T47D (cell line): ENCODE data around the gene TBC1D4.
"Not testable (repeated sequence)": the region's sequence is repeated elsewhere in the genome, so short reads cannot be mapped to it uniquely, and the experiment has no call there.

Experiments used
- DNase-seq, 2 experiments: peaks; one replicate each; pipeline versions ENCODE4 v3.0.0 to v3.0.0-alpha.2; 2011 to 2012; ENCODE audit warnings: low read depth in 1 of 2, low spot score in 1 of 2
- JUND ChIP-seq: IDR thresholded peaks from 2 replicates; pipeline ENCODE4 v1.6.1; 2012; ENCODE audit warnings: low read depth
- in situ Hi-C: cut with HindIII; loops from 2 replicates; pipeline ENCODE4 v1.10.0; 2016; ENCODE audit warnings: low sequenced_read_pairs, low pct_unique_long_range_greater_than_20kb

Gene TBC1D4

GRCh38 chr13:75460644-75461043 lies 21.3 kb downstream of the TBC1D4 start:
- TF ChIP-seq JUND, result no peak
- in situ Hi-C loops, result no loop called here
- DNase-seq, result no peak

DNA sequence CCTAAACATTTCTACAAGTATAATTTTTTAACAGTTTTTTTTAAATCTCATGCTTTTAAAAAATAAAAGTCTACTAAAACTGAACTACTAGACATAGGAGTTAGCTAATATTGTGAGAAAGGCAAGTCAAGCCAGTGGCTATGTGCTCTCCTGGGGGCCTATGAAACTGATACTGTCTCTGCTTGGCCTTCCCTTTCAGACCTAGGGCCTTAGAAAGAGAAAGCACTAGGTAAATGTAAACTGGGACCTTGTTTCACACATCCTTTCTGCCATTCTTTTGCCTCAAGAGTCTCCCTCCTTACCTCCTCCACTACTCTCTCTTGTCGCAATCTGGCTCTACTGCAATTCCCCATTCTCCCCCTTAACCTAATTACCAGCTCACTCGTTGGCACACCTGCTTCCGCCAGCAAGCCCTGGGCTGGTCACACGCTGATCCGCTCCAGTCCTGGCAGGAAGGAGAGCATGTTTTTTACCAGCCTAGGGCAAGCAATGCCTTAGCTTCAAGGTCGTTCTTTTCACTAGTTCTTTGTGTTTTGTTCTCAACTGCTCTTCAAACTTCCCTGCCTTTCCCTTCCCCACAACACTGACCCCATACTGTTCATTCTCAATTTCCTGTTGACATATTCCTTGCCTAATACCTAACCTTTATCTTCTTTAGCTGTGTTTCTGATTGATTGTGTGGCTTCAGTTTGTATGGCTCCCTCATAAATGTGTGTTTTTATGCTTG lies 23.1 kb downstream of the TBC1D4 start:
- in situ Hi-C loops, result no loop called here
- TF ChIP-seq JUND, result no peak
- no peak for DNase-seq

GRCh38 chr13:75455962-75456361 lies 26.0 kb downstream of the TBC1D4 start:
- DNase-seq, result no peak
- in situ Hi-C loops, result no loop called here
- TF ChIP-seq JUND, result no peak

DNA sequence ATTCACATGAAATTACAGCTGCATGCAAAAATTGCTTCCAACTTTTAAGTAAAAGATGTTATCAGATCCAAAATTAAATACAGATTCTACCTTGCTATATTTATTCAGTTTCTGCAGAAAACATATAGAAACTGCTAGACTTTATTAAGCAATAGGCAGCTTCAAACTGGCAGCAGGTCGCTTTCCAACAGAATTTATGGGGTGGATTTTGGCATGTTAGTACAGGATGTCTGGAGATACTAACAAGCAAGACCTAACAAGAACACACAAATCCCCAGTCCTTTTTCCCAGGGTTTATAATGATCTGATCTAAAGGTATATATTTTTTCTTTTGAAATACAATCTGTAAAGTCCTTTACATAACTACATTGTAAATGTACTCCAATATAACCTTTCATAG lies 27.5 kb downstream of the TBC1D4 start:
- in situ Hi-C loops, result no loop called here
- TF ChIP-seq JUND, result no peak
- DNase-seq, result no peak

GRCh38 chr13:75452564-75452963 lies 29.4 kb downstream of the TBC1D4 start:
- DNase-seq, result no peak
- no peak for TF ChIP-seq JUND
- in situ Hi-C loops, result no loop called here

DNA sequence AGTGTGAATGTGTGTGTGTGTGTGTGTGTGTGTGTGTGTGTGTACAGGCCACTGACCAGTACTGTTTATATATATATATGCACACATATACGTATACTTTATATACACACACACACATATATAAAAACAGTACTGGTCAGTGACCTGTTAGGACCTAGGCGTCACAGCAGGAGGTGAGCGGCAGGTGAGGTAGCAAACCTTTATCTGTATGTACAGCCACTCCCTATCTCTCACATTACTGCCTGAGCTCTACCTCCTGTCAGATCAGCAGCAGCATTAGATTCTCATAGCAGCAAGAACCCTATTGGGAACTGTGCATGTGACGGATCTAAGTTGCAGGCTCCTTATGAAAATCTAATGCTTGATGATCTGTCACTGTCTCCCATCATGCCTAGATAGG lies 34.5 kb downstream of the TBC1D4 start:
- in situ Hi-C loops, result no loop called here
- no peak for TF ChIP-seq JUND
- DNase-seq, result no peak

DNA sequence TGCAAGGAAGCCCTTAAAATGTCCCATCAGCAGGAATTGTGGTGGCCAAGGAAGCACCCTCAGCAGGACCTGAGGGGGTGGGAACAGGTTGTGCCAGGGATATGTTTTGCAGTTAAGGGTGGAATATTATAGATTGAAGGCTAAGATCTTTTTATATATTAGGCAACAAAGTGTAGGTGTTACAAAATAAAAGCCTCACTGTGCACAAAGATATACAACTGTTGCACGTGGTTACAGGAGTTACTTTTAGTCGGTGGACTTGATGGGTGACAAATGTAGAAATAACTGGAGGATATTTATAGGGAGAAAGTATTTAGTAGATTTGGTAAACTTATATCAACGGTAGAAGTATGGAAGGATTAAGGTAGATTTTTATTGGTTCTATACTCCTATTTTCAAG lies 35.1 kb downstream of the TBC1D4 start:
- in situ Hi-C loops, result no loop called here
- TF ChIP-seq JUND, result no peak
- no peak for DNase-seq

GRCh38 chr13:75445717-75446499 lies 36.1 kb downstream of the TBC1D4 start:
- DNase-seq, result no peak
- no peak for TF ChIP-seq JUND
- in situ Hi-C loops, result no loop called here

GRCh38 chr13:75444016-75444415 lies 38.0 kb downstream of the TBC1D4 start:
- no peak for DNase-seq
- in situ Hi-C loops, result no loop called here
- no peak for TF ChIP-seq JUND

- in situ Hi-C loops, result no loop called here
- no peak for TF ChIP-seq JUND
- DNase-seq, result no peak
Observed at GRCh38 chr13:75443356-75443958, 38.5 kb downstream of the TBC1D4 start.

DNA sequence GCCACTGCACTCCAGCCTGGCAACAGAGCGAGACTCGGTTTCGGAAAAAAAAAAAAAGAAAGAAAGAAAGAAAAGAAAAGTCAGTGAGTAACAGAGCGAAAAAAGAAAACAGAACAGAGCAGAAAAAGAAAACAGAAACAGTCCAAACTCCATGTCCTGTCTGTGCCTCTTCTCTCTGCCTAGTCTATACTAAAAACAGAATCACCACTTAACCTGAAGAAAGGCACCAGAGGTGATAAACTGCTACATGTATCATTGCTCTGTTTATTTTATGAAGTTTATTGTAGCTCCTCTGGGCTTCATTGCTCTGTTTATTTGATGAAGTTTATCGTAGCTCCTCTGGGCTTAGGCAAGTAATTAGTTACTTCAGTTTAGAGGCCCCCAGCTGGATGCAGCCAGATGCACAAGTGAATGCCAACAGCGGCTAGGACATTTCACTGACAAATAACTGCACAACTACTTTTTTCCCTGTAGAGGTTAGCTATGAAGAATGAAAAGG lies 39.2 kb downstream of the TBC1D4 start:
- no peak for TF ChIP-seq JUND
- DNase-seq, result no peak
- in situ Hi-C loops, result no loop called here

DNA sequence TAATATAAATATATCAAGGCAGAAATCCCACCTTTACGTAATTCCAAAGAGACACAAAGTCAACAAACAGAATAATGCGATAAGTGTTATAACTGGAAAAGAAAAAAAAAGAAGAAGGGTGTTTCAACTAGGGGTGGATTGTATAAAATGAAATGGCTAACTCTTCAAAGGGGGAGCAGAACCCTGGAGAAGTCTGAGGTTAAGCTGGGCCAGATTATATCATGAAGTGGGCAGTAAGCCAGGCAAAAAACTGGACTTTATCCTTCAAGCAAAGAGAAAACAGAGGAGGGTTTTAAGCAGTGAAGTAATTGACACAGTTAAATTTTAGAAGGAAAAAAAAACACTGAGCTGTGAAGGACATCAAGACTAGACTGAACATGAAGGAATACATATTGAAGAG lies 41.9 kb downstream of the TBC1D4 start:
- DNase-seq, result no peak
- in situ Hi-C loops, result no loop called here
- TF ChIP-seq JUND, result no peak

DNA sequence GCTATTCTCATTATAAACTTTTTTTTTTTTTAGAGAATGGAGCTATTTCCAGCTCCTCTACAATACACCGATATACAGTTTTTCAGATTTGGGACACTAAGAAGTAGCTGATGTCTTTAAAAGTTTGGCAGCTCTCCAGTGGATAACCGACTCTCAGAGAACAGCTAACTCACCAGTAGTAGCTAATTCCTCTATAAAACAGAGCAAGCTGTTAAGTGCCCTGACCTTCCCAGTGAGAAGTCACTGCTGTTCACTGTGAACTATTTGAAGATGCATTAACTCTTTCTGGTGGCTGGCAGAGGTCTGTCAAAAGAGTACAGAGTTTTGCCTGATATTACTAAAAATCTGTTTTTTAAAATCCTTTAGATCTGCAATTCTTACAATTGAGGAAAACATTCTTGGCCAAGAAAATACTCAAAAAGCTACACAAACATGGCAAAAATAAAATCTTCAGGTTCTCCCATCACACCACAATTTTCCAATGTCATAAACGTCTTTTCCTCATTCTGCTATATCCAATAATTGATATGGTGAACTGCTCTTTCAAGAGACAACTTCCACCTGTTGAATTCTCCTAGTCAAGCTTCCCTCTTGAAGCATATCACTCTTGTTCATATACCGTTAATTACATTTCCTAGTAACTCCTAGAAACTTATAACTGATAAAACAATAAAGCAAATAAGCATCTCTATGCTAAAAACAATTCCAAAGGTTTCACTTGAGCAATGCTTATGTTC lies 44.2 kb downstream of the TBC1D4 start:
- no peak for TF ChIP-seq JUND
- in situ Hi-C loops, result no loop called here
- DNase-seq, result no peak

DNA sequence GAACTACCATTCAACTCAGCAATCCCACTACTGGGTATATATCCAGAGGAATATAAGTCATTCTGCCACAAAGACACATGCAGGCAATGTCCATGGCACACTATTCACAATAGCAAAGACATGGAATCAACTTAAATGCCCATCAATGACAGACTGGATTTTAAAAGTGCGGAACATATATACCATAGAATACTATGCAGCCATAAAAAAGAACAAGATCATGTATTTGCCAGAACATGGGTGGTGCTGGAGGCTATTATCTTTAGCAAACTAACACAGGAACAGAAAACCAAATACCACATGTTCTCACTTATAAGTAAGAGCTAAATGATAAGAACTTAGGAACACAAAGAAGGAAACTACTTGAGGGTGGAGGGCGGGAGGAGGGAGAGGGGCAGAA lies 47.8 kb downstream of the TBC1D4 start:
- DNase-seq, in situ Hi-C loops: not testable (repeated sequence)
